PC-9 (cell line): Measurements from ENCODE around the gene OR4E1.

Experiments used
- CTCF ChIP-seq: fragments of 200-600 bp; sonication (generic); conservative IDR thresholded peaks from 2 replicates; pipeline ENCODE4 v1.6.1; 2017; ENCODE audit warnings: mixed run types, antibody characterized with exemption, mild to moderate bottlenecking, moderate library complexity
- EZH2 ChIP-seq: fragments of 200-600 bp; sonication (generic); IDR thresholded peaks from 2 replicates; pipeline ENCODE4 v1.8.0; 2017; ENCODE audit warnings: antibody characterized with exemption, low read depth

- no peak for TF ChIP-seq CTCF
- TF ChIP-seq EZH2, result no peak
Measured at GRCh38 chr14:21672116-21672515, 1.5 kb downstream of the OR4E1 start.
